GM18867 (cell line): ENCODE data around the gene COL16A1.

Source experiments
- ATAC-seq: cut with Tn5 transposase; IDR thresholded peaks from one replicate; pipeline ENCODE4 v1.9.1; 2021; ENCODE audit warnings: mild to moderate bottlenecking, moderate library complexity; ENCODE audit not compliant: unreplicated experiment

The COL16A1 gene

DNA sequence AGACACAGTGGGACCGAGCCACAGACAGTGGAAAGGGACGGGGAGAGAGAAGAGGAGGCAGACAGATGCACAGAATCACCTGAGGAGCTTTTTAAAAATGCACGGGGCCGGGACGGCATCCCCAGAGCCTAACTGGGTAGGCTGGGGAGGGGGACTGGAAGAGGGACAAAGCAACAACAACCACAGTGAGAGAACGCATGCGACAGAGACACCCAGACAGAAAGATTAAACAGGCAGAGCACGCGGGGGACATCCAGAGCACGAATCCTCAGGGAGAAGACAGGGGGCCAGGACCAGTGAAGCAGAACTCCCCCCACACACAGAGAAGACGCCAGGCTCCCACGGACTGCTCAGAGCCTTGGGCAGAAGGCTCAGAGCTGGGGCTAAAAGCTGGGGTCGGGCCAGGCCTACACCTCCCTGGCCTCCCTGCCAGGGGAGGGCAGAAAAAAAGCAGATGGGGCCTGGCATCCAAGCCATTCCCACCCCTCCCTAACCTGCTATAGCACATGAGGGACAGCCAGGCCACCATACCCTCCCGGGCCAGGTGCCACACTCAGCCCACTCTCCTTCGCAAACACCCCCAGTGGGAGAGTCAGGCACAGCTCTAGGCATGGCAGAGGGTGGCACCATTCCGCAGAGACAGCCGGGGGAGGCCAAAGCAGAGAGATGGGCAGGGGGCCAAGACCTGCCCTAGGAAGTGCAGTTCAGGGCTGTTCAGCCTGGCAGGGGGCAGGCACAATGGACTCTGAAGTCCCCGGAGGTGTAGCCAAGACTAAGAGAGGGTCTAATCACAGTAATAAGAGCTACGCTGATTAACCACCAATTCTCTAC, 29.8 kb upstream of the COL16A1 start:
- no peak for ATAC-seq

DNA sequence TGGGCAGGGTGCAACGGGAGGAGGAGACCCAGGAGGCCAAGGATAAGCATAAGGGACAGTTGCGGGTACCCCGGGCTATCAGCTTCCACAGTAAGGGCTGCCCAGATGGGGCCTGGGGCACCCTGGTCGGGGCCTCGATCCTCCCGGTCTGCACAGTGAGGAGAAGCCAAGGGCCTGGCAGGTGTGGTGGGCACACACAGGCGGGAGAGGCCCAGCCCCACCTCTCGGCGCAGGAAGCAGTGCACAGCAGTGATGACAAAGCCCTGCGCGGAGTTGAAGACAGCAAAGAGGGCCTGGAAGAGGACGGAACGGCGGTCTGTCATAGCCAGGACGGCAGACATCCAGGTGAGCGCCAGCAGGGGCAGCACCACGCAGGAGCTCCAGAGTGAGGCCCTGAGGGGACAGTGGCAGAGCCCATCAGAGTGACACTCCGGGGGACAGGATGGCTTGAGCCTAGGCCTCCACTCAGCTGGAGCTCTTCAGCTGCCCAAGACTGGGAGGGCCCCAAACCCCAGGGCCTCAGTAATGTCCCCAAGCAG, 29.0 kb upstream of the COL16A1 start:
- no peak for ATAC-seq

- no peak for ATAC-seq
Observed at GRCh38 chr1:31732343-31732742, 28.5 kb upstream of the COL16A1 start.

- ATAC-seq, result no peak
Observed at GRCh38 chr1:31731049-31731565, 27.3 kb upstream of the COL16A1 start.

DNA sequence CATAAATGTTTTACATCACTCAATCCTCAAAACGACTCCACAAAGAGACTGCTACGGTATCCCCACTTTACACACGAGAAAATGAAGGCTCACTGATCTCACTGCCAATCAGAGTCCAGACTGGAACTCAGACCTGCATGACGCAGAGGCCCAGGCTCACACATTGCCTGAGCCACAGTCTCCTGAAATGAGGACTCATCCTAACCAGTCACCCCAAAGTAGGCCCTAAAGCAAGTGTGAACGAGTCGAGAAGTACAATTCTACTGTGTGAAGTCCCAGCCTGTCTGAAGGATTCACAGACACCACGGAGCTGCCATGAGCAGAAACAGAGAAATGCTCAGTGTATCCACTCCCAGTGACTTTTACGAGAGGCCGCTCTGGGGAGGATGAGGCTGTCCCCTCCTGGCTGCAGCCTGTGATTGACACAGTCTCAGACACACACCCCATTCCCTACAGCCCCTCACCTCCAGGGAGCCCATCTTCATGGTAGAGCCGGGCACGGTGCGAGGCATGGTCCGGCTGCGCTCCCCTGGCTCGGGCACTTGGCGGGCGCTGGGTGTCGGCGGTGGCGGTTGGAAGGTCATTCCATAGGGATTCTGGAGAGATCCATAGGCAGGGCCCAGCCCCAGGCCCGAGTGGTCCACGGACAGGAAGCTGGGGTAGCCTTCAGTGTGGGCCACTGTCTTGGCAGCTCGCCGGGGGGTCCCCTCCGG, 26.7 kb upstream of the COL16A1 start:
- no peak for ATAC-seq

GRCh38 chr1:31727849-31728248, 24.0 kb upstream of the COL16A1 start:
- no peak for ATAC-seq

DNA sequence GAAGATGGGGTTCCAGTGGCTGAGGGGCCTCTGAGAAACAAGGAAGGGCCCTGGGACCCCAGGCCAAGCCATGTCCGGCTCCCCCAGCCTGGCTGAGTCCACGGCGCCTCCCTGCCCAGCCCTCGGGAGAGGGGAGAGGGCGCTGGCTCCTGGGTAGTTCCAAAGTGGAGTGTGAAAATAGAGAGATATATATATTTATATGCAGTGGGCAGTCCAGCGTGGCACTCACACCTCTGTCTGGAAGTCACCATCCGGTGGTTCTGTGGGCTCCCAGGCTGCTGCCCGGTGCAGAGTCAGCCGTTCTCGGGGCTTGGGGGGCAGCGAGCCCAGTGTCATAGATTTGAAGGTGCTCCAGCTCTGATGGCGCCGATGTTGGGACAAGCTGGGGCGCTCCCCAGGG, 23.4 kb upstream of the COL16A1 start:
- no peak for ATAC-seq

GRCh38 chr1:31726715-31727114, 22.9 kb upstream of the COL16A1 start:
- no peak for ATAC-seq

DNA sequence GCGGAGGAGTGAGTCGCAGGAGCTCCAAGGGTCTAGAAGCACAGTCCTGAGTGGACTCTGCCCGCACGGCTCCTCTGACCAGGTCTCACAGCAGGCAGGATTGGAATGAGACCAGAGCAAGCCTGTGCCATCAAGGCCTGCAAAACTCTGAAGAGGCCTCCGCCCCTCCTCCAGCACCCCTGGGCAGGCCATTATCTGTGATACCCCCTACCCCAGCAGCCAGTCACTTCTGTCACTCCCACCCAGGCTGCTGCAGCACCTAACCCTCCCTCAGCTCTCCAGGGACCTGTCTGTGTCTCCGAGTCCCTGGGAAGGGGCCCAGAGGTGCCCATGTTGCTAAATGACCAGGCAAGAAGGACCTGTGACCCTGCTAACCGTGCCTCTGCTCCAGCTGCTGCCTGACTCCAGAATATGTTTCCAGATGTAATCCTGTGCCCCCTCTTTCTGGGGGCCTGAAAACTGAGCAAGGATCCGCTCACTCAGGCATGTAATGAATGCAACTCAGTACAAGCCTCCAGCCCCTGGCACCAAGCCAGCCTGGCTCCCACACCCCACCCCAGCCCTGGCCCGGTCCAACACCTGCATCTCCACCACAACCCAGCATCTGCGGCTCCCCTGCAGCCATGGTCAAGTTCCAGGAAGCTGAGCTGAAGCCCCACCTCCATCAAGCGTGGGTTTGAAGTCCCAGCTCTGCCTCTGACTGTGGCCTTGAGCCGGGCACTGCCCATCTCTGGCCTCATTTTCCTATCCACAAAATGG, 22.1 kb upstream of the COL16A1 start:
- ATAC-seq, result no peak

DNA sequence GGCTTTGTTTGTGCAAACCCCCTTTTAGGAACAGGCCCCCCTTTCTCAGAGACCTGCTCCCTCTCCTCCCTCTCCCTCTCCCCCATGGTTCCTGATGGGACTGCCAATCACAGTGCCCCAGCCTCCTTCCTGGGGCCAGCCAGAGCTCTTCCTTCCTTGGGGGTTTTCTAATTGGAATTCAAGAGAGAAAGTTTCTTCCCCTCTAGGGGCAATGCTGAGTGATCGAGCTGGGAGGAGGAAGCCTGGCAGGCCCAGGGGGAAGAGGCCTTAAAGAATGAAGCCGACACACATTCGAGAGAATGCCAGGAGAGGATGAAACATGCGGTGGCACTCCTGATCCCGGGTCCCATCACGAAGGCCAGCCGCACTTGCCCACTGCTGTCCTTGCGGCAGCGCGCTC, 21.3 kb upstream of the COL16A1 start:
- ATAC-seq, result no peak

GRCh38 chr1:31723828-31724359, 20.1 kb upstream of the COL16A1 start:
- no peak for ATAC-seq

DNA sequence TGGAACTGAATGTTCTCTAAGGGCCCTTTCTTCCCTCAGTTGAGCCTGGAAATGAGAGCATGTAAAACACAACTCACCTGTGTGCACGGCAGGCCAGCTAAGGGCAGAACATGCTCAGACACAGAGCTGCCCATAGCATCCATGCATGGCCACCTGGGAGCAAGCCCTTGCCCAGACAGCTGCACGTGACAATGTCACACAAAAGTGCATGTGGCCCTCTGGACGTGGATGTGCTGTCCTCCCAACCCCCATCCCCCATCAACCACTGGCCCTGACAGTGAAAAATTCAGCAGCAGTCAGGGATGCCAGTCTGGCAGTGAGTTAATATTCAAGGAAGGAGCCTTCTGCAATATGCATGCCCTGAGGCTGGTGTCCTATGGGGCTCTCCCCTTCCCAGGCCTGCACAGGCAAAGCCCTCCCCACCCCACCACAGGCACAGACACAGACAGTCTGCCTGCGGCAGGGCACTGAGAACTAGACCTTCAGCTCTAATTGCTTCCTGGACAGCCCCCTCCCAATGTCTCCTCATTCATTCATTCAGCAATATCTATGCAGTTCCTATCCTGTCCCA, 14.6 kb upstream of the COL16A1 start:
- ATAC-seq, result no peak

DNA sequence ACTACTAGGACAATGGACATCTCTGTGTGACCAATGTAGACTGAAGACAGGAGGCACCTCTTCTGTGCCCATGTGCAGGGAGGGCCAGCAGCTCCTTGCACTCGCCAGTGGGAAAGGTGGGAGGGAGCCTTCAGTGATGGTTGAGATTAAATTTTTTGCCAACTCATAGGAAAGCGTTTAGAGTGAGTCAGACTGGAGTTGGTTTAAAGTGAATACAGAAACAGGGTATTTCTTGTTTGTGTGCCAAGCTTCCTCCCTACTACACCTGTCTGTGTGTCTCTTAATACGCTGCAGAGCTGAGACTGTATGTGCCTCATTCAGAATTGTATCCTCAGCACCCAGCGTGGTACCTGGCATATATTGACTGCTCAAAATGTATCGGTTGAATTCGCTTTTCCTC, 13.5 kb upstream of the COL16A1 start:
- ATAC-seq, result no peak

- ATAC-seq, result no peak
Observed at GRCh38 chr1:31715873-31716220, 12.0 kb upstream of the COL16A1 start.

GRCh38 chr1:31715087-31715872, 11.5 kb upstream of the COL16A1 start:
- no peak for ATAC-seq

- no peak for ATAC-seq
Observed at GRCh38 chr1:31714442-31715086, 10.7 kb upstream of the COL16A1 start.

- no peak for ATAC-seq
Observed at GRCh38 chr1:31712630-31713029, 8.8 kb upstream of the COL16A1 start.

- ATAC-seq, result no peak
Observed at GRCh38 chr1:31712068-31712467, 8.3 kb upstream of the COL16A1 start.

DNA sequence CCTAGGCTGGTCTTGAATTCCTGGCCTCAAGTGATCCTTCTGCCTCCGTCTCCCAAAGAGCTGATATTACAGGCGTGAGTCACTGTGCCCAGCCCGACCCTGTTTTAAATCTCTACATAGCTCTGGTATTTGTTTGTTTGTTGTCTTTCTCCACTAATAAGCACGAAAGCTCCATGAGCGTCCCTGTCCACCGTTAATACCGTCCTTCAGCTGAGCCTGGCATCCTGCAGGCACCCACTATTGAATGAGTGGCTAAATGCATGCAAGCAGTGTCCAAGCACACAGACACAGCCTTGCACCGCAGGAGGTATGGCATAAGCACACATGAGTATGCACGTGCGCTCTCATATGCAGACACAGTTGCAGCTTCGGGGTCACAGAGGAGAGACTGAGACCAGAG, 4.5 kb upstream of the COL16A1 start:
- no peak for ATAC-seq
